GM12865 (cell line): ENCODE data around the gene OR4P4.

Experiments used
- DNase-seq: peaks from one replicate; pipeline ENCODE4 v3.0.0; 2010; ENCODE audit warnings: low read depth
- H3K4me3 ChIP-seq: 2 replicates; pipeline ENCODE4 v1.5.1; 2011; ENCODE audit warnings: mild to moderate bottlenecking, low read depth, low read length, control low read depth
- TF ChIP-seq, protein P1 (sequence below): IDR thresholded peaks from 2 replicates; pipeline ENCODE4 v1.5.1; 2011; ENCODE audit warnings: low read length, control low read depth, low read depth, inconsistent platforms; ENCODE audit not compliant: insufficient read depth; ENCODE audit errors: missing control alignments

OR4P4 gene

DNA sequence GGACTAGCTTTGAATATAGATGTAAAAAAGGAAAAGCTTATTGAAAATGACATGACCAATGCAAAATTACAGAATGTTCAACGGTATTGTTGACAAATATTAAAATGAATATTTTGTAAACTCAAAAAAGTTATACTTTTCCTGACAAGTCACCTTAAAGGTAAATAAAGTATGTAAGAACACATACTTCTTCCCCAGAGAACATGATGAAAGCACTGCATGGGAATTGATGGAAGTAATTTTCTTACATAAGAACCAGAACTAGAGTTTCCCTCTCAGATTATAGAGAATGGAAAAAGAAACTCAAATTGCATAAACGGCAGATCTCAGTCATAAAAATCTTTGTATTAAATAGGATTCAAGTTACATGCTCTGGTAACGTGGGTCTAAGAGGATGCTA lies at the start of gene OR4P4:
Gene OR4P4, plus strand, starts transcription at position 301 of the 400 bp plus-strand sequence.
- H3K4me3 ChIP-seq: no peak within 1 kb of the TSS
- no peak for DNase-seq
- TF ChIP-seq, protein P1, sequence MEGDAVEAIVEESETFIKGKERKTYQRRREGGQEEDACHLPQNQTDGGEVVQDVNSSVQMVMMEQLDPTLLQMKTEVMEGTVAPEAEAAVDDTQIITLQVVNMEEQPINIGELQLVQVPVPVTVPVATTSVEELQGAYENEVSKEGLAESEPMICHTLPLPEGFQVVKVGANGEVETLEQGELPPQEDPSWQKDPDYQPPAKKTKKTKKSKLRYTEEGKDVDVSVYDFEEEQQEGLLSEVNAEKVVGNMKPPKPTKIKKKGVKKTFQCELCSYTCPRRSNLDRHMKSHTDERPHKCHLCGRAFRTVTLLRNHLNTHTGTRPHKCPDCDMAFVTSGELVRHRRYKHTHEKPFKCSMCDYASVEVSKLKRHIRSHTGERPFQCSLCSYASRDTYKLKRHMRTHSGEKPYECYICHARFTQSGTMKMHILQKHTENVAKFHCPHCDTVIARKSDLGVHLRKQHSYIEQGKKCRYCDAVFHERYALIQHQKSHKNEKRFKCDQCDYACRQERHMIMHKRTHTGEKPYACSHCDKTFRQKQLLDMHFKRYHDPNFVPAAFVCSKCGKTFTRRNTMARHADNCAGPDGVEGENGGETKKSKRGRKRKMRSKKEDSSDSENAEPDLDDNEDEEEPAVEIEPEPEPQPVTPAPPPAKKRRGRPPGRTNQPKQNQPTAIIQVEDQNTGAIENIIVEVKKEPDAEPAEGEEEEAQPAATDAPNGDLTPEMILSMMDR: no peak

GRCh38 chr11:55607545-55607944 lies 27.4 kb upstream of the OR4P4 start, which contains the start of gene OR4C11:
TSS of gene OR4C11 (minus strand) at chr11:55607645. CDS start at chr11:55604373, 3,272 bp downstream.
- TF ChIP-seq, protein P1: no peak
- DNase-seq: no peak
- H3K4me3 ChIP-seq: no peak within 1 kb of the TSS

DNA sequence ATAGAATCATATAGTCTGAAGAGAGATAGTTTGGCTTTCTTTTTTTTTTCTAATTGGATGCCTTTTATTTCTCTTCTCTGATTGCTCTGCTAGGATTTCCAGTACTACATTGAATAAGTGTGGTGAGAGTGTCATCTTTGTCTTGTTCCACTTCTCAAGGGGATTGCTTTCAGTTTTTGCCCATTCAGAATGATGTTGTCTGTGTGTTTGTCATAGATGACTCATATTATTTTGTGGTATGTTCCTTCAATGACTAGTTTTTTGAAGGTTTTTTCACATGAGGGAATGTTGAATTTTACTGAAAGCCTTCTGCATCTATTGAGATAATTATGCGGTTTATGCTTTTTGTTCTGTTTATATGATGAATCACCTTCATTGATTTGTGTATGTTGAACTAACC lies 10.4 kb upstream of the OR4P4 start:
- TF ChIP-seq, protein P1: no peak
- DNase-seq: no peak

GRCh38 chr11:55648027-55648426 lies 13.1 kb downstream of the OR4P4 start, which contains the start of gene OR4S2:
TSS of gene OR4S2 (plus strand) at chr11:55648327. CDS start at chr11:55650904, 2,577 bp downstream.
- TF ChIP-seq, protein P1: no peak
- no peak within 1 kb of the TSS for H3K4me3 ChIP-seq
- no peak for DNase-seq

More for the DNA sequence above, 10.4 kb upstream of the OR4P4 start:
- H3K4me3 ChIP-seq: no peak overlapping the region

DNA sequence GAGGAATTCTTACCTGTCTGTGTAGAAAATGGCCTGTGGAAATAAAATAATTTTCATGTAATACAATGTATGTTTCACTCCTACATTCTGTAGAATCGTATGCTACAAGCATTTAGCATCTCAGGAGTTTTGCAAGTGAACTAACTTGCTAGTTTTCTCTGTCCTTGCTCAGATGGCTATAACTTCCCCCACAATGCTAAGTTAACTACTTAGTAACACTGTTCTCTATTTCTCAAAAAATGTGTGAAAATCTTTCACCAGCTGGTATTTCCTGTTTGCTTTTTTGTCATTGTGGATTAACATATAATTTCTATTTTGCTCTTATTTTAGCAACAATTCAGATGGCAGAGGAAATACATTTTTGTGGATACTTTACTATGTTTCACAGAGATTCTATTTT lies 17.6 kb downstream of the OR4P4 start:
- DNase-seq: no peak
- TF ChIP-seq, protein P1: no peak
- no peak overlapping the region for H3K4me3 ChIP-seq

DNA sequence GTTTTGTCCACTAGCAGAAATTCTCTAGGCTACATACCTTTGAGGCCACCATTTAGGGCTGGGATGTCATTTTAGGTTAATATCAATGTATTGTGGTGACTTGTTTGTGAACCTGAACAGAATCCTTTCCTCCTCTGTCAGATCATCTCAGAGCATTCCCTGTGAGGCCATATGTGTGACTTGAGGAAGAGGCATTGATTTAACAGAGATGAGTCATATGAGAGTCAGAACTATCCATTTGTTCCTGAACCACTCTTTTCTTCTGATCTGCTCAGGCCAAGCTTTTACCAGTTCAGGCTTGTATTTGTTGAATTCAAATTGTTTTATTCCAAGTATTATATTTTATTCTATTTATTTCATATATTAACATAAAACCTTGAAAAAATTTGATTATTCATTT lies 20.2 kb downstream of the OR4P4 start:
- TF ChIP-seq, protein P1: no peak
- no peak overlapping the region for H3K4me3 ChIP-seq
- no peak for DNase-seq

DNA sequence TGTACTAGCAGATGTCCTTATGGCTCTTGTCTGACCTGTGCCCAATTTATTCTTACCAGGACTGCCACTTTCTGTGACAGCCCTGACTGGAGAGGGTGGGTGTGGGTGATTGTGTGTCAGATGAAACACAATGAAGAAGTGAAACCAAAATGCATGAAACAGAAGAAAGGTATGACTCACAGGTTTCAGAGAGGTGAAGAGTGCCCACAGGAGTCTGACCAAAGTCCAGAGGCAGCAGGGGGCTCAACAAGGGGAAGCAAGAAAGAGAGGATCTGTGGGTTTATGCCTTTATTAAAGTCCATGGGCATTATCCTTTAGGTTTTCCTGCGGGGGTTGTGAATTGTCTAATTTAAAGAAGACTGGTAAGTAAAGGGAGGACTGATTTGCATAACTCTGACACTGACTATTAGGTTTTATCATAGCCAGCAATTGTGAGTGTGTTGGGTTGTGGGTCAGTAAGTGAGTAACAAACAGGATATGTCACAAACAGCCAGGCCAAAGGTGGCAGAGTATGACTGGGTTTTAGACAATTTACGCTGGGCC lies 23.2 kb downstream of the OR4P4 start:
- TF ChIP-seq, protein P1: no peak
- H3K4me3 ChIP-seq: no peak overlapping the region
- DNase-seq: peak; percentile 90
